GM19193 (cell line): ENCODE data around the gene DNAJC5.

Experiments
- POLR2A ChIP-seq: IDR thresholded peaks from 4 replicates; pipeline ENCODE4 v1.6.1; 2011; ENCODE audit not compliant: insufficient read depth, insufficient read length; ENCODE audit errors: extremely low read depth

The DNAJC5 gene

GRCh38 chr20:63972312-63973159, 77.6 kb downstream of the DNAJC5 start:
- TF ChIP-seq POLR2A = no peak

- no peak for TF ChIP-seq POLR2A
These were observed 78.2 kb downstream of the DNAJC5 start for GRCh38 chr20:63973160-63973479.

GRCh38 chr20:63973636-63974401, 78.9 kb downstream of the DNAJC5 start:
- TF ChIP-seq POLR2A = no peak

DNA sequence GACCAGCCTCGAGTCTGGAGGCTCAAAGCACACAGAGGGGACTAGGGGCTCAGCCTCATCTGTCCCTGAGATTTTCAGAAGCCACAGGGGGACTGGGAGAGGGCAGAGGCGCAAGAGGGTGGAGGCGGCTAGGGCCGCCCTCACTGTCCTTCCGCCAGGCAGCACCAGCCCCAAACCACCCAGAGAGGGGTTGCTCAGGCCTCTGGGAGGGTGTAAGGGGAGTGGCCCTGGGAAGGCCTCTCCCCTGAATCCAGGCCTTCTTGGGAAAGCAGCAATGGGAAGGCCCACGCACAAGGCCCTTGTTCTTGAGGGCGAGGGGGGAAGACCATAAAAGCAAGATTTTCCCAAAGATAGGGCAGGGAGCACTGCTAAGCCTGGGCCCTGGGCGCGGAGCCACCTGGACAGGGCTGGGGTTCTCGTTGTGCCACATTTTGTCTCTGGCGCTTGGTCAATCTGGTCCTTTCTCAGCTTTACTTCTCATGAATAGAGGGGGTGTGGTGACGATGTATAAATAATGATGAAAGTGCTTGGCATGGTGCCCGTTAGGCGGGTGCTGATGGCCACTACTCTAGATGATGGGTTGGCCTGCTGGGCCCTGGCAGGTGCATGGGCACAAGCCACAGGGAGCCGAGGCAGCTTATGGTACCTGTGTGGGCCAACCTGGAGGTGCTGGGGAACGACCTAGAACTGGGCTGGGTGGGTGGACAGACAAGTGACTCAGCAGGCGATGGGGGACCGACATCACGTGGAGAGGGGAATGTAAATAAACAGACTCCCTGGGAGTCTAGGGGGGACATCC, 79.7 kb downstream of the DNAJC5 start:
- TF ChIP-seq POLR2A = no peak

GRCh38 chr20:63976980-63977738, 82.2 kb downstream of the DNAJC5 start:
- no peak for TF ChIP-seq POLR2A

DNA sequence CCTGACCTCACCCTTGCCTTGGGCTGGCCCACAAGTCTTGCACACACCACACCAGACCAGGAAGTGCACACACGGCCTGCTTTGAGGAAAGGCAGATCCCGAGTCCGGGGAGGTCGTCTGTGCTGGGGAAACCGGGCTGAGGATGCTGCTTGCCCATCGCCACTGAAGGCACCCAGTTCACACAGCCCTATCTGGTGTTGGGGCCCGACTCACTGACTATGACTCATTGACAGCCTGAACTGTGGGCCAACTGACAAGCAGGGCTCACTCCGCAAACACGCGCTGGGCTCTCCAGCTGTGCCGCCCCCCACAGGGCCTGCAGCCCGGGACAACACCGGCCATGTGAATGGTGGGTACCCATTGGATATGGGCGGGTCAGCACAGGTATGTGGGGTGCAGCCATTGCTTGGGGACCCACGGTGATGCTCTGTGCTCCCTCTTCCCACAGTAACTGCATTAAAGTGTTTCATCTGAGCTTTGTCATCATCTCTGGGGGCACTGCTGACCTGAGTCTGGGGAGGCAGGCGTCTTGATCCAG, 82.9 kb downstream of the DNAJC5 start:
- no peak for TF ChIP-seq POLR2A

- TF ChIP-seq POLR2A = peak; percentile 51
These were observed 83.6 kb downstream of the DNAJC5 start for GRCh38 chr20:63978319-63979228.

GRCh38 chr20:63979229-63979556, 84.3 kb downstream of the DNAJC5 start:
- no peak for TF ChIP-seq POLR2A

GRCh38 chr20:63979557-63980316, 84.8 kb downstream of the DNAJC5 start, which contains the start of gene SAMD10:
SAMD10 (minus strand) TSS chr20:63979642; CDS start chr20:63979467, 175 bp downstream.
- peak; percentile 61 for TF ChIP-seq POLR2A

- TF ChIP-seq POLR2A = no peak
These were observed 85.4 kb downstream of the DNAJC5 start for GRCh38 chr20:63980317-63980805.

DNA sequence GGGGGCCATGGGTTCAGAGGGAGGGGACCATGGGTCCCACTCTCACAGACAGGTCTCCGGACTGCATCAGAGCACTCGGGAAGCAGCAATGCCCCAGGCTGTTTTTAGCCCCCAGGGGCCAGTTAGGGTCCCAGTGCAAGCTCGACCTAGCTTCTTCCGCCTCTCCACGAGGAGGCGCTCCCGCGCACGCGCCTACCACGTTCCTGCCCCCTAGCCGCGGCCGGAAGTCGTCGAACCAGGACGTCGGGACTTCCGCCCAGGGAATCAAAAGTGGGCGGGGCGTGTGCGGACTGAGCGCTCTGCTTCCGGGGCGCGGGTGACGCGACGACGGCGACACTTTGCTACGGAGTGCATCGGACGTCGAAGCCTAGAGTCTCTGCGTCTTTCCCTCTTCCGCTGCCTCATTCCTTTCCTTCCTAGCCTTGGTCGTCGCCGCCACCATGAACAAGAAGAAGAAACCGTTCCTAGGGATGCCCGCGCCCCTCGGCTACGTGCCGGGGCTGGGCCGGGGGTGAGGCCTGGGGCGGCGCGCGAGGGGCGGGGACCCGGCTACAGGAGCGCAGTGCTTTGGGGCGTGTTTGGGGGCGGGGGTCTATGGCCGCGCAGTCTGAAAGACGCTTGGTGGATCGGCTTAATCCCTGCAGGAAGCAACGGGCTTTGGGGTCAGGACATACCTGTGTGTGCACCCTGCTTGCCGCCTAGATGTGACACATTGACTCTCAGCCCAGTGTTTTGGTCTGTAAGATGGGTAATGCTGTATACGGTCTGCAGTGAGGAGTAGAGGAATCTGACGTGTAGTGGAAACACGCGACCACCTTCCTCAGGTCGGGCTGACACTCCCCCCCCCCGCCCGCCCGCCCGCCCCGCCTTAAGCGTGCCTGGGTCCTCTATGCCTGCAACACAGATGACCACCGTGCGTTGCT, 86.1 kb downstream of the DNAJC5 start, which contains the start of gene PRPF6:
TSS of gene PRPF6 (plus strand) at position 327 of the 923 bp plus-strand sequence. CDS start at position 441, 114 bp downstream.
- peak; percentile 80 for TF ChIP-seq POLR2A

DNA sequence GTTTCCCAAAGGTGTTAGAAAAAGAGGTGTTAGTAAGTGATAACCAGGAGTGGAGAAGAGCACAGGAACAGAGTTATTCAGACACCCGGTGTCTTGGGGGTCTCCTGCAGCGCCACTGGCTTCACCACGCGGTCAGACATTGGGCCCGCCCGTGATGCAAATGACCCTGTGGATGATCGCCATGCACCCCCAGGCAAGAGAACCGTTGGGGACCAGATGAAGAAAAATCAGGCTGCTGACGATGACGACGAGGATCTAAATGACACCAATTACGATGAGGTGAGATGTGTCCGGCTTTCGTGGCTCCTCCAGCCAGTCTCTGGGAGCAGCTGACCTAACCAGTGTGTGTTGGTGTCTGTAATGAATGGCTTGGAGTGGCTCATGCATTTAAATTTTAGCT, 88.0 kb downstream of the DNAJC5 start:
- TF ChIP-seq POLR2A = no peak
